Bronchial epithelial cell (primary cell): ENCODE measurements around the gene SULT2B1. TPM values are rescaled to one million over a fixed set of nuclear protein-coding genes. Genes with fewer than 3 reads are reported as not detected.

ENCODE experiments used
- DNase-seq: peaks from one replicate; pipeline ENCODE4 v3.0.0-alpha.2; 2010; ENCODE audit warnings: low read depth
- FAIRE-seq: peaks from 2 replicates; lab custom pipeline; 2011; peaks lifted over from hg19 to GRCh38; lab: Jason Lieb, UNC
- H3K27me3 ChIP-seq: 2 replicates; pipeline ENCODE4 v1.5.1; 2011; ENCODE audit warnings: low read length; ENCODE audit not compliant: control insufficient read depth, insufficient read depth
- H3K36me3 ChIP-seq: 2 replicates; pipeline ENCODE4 v1.5.1; 2011; ENCODE audit warnings: low read length; ENCODE audit not compliant: control insufficient read depth, insufficient read depth
- H3K4me3 ChIP-seq: 2 replicates; pipeline ENCODE4 v1.5.1; 2011; ENCODE audit warnings: mild to moderate bottlenecking, low read depth, low read length, control low read depth
- total RNA-seq: library from RNA; depleted of rRNA; stranded (reverse); fragments of >200 nt; gene quantifications from 2 replicates; pipeline ENCODE4 v1.2.1, GENCODE V29; 2014
- TF ChIP-seq, protein P1 (sequence below): IDR thresholded peaks from 2 replicates; pipeline ENCODE4 v1.5.1; 2011; ENCODE audit warnings: mild to moderate bottlenecking, moderate library complexity, low read length, control low read depth, inconsistent platforms; ENCODE audit not compliant: insufficient read depth, severe bottlenecking

The SULT2B1 gene
- total RNA-seq, 1 donor from 2014 or later, result 3.4 TPM

DNA sequence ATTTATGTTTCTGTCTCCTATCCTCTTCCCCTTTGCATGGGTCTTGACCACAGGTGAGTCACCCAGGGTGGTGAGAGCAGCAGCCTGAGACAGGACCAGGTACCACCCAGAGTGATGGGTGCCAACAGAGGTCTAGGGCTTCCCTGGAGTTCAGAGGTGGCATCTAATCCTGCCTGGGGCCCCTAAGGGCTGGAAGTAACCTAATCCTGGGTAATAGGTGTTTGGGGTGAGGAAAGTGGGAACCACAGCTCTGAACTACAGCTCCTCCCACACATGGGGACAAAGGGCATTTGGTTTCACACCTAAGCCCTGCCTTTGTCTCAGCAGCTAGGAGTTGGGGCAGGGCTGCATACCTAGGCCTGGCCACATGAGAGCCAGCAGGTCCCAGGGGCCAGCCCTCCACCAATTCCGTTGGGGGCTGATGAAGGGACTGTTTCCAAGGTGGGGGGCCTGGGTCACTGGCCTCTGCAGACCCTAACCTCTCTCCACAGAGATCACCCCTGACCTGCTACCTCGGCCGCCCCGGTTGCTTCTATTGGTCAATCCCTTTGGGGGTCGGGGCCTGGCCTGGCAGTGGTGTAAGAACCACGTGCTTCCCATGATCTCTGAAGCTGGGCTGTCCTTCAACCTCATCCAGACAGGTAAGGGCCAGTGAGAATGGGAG is 75.4 kb downstream of the SULT2B1 start:
- TF ChIP-seq, protein P1, sequence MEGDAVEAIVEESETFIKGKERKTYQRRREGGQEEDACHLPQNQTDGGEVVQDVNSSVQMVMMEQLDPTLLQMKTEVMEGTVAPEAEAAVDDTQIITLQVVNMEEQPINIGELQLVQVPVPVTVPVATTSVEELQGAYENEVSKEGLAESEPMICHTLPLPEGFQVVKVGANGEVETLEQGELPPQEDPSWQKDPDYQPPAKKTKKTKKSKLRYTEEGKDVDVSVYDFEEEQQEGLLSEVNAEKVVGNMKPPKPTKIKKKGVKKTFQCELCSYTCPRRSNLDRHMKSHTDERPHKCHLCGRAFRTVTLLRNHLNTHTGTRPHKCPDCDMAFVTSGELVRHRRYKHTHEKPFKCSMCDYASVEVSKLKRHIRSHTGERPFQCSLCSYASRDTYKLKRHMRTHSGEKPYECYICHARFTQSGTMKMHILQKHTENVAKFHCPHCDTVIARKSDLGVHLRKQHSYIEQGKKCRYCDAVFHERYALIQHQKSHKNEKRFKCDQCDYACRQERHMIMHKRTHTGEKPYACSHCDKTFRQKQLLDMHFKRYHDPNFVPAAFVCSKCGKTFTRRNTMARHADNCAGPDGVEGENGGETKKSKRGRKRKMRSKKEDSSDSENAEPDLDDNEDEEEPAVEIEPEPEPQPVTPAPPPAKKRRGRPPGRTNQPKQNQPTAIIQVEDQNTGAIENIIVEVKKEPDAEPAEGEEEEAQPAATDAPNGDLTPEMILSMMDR, result no peak
- H3K36me3 ChIP-seq, result peaks cover 7% of the 10 kb centered on the region
- FAIRE-seq (no peak), DNase-seq (peak; percentile 38)
- H3K4me3 ChIP-seq, result no peak overlapping the region
- no peaks in the 10 kb centered on the region for H3K27me3 ChIP-seq

DNA sequence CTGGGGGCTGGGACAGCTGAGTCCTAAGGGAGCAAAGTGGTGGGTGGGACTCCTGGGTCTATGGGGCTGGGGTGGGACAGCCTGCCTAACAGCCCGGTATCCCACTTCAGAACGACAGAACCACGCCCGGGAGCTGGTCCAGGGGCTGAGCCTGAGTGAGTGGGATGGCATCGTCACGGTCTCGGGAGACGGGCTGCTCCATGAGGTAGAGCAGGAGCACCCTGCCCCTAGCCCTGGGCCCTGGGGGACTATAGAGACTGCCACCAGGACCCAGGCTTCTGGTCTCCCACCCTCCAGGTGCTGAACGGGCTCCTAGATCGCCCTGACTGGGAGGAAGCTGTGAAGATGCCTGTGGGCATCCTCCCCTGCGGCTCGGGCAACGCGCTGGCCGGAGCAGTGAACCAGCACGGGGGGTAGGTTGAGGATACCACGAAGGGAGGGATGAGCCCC is 75.9 kb downstream of the SULT2B1 start:
- FAIRE-seq, result no peak
- DNase-seq, result no peak
- Histone ChIP-seq H3K27me3 (no peaks in the 10 kb centered on the region), H3K36me3 (peaks cover 7% of the 10 kb centered on the region), H3K4me3 (no peak overlapping the region)
- TF ChIP-seq, protein P1, result no peak

DNA sequence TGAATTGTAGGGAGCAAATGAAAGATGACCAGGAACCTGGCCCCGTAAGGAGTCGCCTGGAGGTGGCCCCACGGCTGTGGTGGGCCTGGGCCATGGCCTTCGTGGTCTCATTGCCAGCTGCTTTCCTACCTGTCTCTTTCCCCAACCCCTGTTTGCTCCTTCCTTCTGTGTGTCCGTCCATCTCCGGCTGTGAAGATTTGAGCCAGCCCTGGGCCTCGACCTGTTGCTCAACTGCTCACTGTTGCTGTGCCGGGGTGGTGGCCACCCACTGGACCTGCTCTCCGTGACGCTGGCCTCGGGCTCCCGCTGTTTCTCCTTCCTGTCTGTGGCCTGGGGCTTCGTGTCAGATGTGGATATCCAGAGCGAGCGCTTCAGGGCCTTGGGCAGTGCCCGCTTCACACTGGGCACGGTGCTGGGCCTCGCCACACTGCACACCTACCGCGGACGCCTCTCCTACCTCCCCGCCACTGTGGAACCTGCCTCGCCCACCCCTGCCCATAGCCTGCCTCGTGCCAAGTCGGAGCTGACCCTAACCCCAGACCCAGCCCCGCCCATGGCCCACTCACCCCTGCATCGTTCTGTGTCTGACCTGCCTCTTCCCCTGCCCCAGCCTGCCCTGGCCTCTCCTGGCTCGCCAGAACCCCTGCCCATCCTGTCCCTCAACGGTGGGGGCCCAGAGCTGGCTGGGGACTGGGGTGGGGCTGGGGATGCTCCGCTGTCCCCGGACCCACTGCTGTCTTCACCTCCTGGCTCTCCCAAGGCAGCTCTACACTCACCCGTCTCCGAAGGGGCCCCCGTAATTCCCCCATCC is 76.7 kb downstream of the SULT2B1 start:
- H3K36me3 ChIP-seq, result peaks cover 7% of the 10 kb centered on the region
- no peak overlapping the region for H3K4me3 ChIP-seq
- TF ChIP-seq, protein P1, result no peak
- FAIRE-seq (no peak), DNase-seq (no peak)
- H3K27me3 ChIP-seq, result no peaks in the 10 kb centered on the region

DNA sequence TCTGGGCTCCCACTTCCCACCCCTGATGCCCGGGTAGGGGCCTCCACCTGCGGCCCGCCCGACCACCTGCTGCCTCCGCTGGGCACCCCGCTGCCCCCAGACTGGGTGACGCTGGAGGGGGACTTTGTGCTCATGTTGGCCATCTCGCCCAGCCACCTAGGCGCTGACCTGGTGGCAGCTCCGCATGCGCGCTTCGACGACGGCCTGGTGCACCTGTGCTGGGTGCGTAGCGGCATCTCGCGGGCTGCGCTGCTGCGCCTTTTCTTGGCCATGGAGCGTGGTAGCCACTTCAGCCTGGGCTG is 77.3 kb downstream of the SULT2B1 start:
- Histone ChIP-seq H3K4me3 (no peak overlapping the region), H3K36me3 (peaks cover 7% of the 10 kb centered on the region), H3K27me3 (no peaks in the 10 kb centered on the region)
- FAIRE-seq (no peak), DNase-seq (no peak)
- TF ChIP-seq, protein P1, result no peak

DNA sequence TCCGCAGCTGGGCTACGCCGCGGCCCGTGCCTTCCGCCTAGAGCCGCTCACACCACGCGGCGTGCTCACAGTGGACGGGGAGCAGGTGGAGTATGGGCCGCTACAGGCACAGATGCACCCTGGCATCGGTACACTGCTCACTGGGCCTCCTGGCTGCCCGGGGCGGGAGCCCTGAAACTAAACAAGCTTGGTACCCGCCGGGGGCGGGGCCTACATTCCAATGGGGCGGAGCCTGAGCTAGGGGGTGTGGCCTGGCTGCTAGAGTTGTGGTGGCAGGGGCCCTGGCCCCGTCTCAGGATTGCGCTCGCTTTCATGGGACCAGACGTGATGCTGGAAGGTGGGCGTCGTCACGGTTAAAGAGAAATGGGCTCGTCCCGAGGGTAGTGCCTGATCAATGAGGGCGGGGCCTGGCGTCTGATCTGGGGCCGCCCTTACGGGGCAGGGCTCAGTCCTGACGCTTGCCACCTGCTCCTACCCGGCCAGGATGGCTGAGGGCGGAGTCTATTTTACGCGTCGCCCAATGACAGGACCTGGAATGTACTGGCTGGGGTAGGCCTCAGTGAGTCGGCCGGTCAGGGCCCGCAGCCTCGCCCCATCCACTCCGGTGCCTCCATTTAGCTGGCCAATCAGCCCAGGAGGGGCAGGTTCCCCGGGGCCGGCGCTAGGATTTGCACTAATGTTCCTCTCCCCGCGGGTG is 77.8 kb downstream of the SULT2B1 start:
- DNase-seq (no peak), FAIRE-seq (no peak)
- TF ChIP-seq, protein P1, result no peak
- H3K36me3 ChIP-seq, result peaks cover 7% of the 10 kb centered on the region
- H3K4me3 ChIP-seq, result no peak overlapping the region
- H3K27me3 ChIP-seq, result no peaks in the 10 kb centered on the region
